Measurements from ENCODE around the gene MACF1. TPM values are rescaled to one million over a fixed set of nuclear protein-coding genes. Genes with fewer than 3 reads are reported as not detected.
"Not testable (repeated sequence)": the region's sequence is repeated elsewhere in the genome, so short reads cannot be mapped to it uniquely, and the experiment has no call there.

The MACF1 gene
- total RNA-seq, 1 donor from 2014 or later = 386 TPM

GRCh38 chr1:39500862-39501389, 296.4 kb downstream of the MACF1 start:
- no peak overlapping the region for H3K27ac Mint-ChIP-seq (ENCODE audit: unreplicated experiment)
- H3K9me3 Mint-ChIP-seq (ENCODE audit: low read depth) = peaks cover 3% of the 10 kb centered on the region
- no peak overlapping the region for H3K4me3 Mint-ChIP-seq (ENCODE audit: unreplicated experiment)

GRCh38 chr1:39501666-39502065, 297.2 kb downstream of the MACF1 start:
- Mint-ChIP-seq H3K9me3 (ENCODE audit: low read depth) (peaks cover 3% of the 10 kb centered on the region), H3K36me3 (ENCODE audit: low read depth) (peaks cover 2% of the 10 kb centered on the region), H3K4me1 (ENCODE audit: low read depth) (peaks cover 6% of the 10 kb centered on the region), H3K27ac (ENCODE audit: unreplicated experiment) (no peak overlapping the region), H3K27me3 (ENCODE audit: low read depth) (no peaks in the 10 kb centered on the region), H3K4me3 (ENCODE audit: unreplicated experiment) (no peak overlapping the region)
- peak; percentile 26 for DNase-seq (ENCODE audit: low spot score)
- TF ChIP-seq, protein P1, sequence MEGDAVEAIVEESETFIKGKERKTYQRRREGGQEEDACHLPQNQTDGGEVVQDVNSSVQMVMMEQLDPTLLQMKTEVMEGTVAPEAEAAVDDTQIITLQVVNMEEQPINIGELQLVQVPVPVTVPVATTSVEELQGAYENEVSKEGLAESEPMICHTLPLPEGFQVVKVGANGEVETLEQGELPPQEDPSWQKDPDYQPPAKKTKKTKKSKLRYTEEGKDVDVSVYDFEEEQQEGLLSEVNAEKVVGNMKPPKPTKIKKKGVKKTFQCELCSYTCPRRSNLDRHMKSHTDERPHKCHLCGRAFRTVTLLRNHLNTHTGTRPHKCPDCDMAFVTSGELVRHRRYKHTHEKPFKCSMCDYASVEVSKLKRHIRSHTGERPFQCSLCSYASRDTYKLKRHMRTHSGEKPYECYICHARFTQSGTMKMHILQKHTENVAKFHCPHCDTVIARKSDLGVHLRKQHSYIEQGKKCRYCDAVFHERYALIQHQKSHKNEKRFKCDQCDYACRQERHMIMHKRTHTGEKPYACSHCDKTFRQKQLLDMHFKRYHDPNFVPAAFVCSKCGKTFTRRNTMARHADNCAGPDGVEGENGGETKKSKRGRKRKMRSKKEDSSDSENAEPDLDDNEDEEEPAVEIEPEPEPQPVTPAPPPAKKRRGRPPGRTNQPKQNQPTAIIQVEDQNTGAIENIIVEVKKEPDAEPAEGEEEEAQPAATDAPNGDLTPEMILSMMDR (IDR thresholded peaks at IDR 0.05) = no peak

More at GRCh38 chr1:39500862-39501389, 296.4 kb downstream of the MACF1 start:
- Mint-ChIP-seq H3K27me3 (ENCODE audit: low read depth) (no peaks in the 10 kb centered on the region), H3K4me1 (ENCODE audit: low read depth) (peaks cover 6% of the 10 kb centered on the region), H3K36me3 (ENCODE audit: low read depth) (peaks cover 2% of the 10 kb centered on the region)
- DNase-seq (ENCODE audit: low spot score) = peak; percentile 20
- TF ChIP-seq, protein P1 (IDR thresholded peaks at IDR 0.05) = no peak

DNA sequence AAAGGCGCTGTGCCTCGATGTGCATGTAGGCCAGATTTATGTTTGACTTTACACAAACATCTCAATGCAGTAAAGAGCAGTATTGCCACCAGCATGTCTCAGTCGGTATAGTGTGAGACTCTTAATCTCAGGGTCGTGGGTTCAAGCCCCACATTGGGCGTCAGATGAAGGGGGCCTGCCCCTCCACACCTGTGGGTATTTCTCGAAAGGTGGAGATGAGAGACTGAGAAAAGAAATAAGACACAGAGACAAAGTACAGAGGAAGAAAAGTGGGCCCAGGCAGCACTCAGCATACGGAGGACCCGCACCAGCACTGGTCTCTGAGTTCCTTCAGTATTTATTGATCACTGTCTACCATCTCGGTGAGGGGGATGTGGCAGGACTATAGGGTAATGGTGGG, 299.9 kb downstream of the MACF1 start:
- H3K27ac Mint-ChIP-seq (ENCODE audit: unreplicated experiment); H3K36me3 Mint-ChIP-seq (ENCODE audit: low read depth); H3K4me3 Mint-ChIP-seq (ENCODE audit: unreplicated experiment); H3K9me3 Mint-ChIP-seq (ENCODE audit: low read depth); H3K27me3 Mint-ChIP-seq (ENCODE audit: low read depth): not testable (repeated sequence)
- peak; percentile 69 for DNase-seq (ENCODE audit: low spot score)
- H3K4me1 Mint-ChIP-seq (ENCODE audit: low read depth) = peaks cover 17% of the 10 kb centered on the region

DNA sequence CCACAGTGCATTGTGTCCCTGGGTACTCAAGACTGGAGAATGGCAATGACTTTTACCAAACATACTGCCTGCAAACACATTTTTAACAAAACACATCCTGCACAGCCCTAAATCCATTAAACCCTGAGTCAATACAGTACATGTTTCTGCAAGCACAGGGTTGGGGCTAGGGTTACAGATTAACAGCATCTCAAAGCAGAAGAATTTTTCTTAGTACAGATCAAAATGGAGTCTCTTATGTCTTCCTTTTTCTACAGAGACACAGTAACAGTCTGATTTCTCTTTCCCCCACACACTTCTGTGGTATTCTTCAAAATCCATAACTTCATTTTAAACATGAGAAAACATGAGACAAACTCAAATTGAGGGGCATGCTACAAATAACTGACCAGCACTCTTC, 300.8 kb downstream of the MACF1 start:
- H3K9me3 Mint-ChIP-seq (ENCODE audit: low read depth) = peaks cover 3% of the 10 kb centered on the region
- peaks cover 2% of the 10 kb centered on the region for H3K36me3 Mint-ChIP-seq (ENCODE audit: low read depth)
- H3K4me3 Mint-ChIP-seq (ENCODE audit: unreplicated experiment) = no peak overlapping the region
- no peak for DNase-seq (ENCODE audit: low spot score)
- TF ChIP-seq, protein P1 (IDR thresholded peaks at IDR 0.05) = no peak
- no peaks in the 10 kb centered on the region for H3K27me3 Mint-ChIP-seq (ENCODE audit: low read depth)
- H3K4me1 Mint-ChIP-seq (ENCODE audit: low read depth) = peaks cover 19% of the 10 kb centered on the region
- H3K27ac Mint-ChIP-seq (ENCODE audit: unreplicated experiment) = no peak overlapping the region

GRCh38 chr1:39507230-39507928, 302.9 kb downstream of the MACF1 start:
- peak; percentile 36 for DNase-seq (ENCODE audit: low spot score)
- TF ChIP-seq, protein P1 (IDR thresholded peaks at IDR 0.05) = peak; percentile 67
- H3K9me3 Mint-ChIP-seq (ENCODE audit: low read depth) = peaks cover under 1% of the 10 kb centered on the region
- H3K4me3 Mint-ChIP-seq (ENCODE audit: unreplicated experiment) = no peak overlapping the region
- H3K36me3 Mint-ChIP-seq (ENCODE audit: low read depth) = peaks cover under 1% of the 10 kb centered on the region
- H3K27me3 Mint-ChIP-seq (ENCODE audit: low read depth) = no peaks in the 10 kb centered on the region
- peaks cover 13% of the 10 kb centered on the region for H3K4me1 Mint-ChIP-seq (ENCODE audit: low read depth)
- no peak overlapping the region for H3K27ac Mint-ChIP-seq (ENCODE audit: unreplicated experiment)

DNA sequence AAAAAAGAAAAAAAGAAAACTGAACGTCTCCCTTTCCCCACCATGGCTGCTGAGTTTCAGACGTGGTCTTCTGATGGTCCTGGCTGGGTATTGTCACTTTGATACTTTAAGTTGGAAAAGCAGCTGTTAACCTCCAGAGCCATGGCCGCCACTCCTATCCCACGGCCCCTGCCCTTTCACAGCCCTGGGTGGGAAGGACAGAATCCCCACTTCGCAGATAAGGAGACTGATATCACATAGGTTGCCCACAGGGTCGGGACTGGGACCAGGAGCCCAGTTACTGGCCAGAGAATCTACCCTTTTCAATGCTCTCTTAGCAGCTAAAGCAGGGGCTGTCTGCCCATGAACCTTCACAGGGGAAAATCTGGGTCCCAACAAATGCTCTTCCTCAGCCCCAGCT, 303.8 kb downstream of the MACF1 start:
- no peak overlapping the region for H3K27ac Mint-ChIP-seq (ENCODE audit: unreplicated experiment)
- DNase-seq (ENCODE audit: low spot score) = peak; percentile 57

More for the DNA sequence above, 303.8 kb downstream of the MACF1 start:
- TF ChIP-seq, protein P1 (IDR thresholded peaks at IDR 0.05) = no peak
- H3K27me3 Mint-ChIP-seq (ENCODE audit: low read depth) = no peaks in the 10 kb centered on the region
- H3K4me1 Mint-ChIP-seq (ENCODE audit: low read depth) = peaks cover 13% of the 10 kb centered on the region
- H3K36me3 Mint-ChIP-seq (ENCODE audit: low read depth) = no peaks in the 10 kb centered on the region
- H3K4me3 Mint-ChIP-seq (ENCODE audit: unreplicated experiment) = no peak overlapping the region
- no peaks in the 10 kb centered on the region for H3K9me3 Mint-ChIP-seq (ENCODE audit: low read depth)

All from chondrocyte (in vitro differentiated cells).